SKM-1 (cell line): ENCODE results near the gene HIVEP1.

Experiments
- DNase-seq: peaks from one replicate; lab custom pipeline; 2025; ENCODE audit not compliant: unreplicated experiment; lab: John Stamatoyannopoulos, UW

HIVEP1 gene

DNA sequence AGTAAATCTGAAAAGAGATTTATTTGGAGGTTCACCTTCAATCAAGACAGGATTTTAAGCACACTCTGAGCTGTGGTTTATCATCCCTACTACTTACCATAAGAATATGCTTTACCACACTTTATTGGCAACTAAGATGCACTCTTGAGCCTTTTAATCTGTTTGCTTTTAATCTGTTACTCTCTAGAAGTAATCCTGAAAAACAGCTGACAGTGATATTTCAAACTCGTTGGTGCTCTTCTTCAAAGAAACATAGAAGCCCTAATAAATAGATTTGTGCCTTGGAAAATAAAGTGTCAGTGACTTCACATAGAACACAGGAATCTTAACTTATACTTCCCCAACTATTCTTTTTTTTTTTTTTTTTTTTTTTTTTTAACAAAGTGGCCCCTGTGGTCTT is 102.9 kb downstream of the HIVEP1 start:
- DNase-seq = no peak

DNA sequence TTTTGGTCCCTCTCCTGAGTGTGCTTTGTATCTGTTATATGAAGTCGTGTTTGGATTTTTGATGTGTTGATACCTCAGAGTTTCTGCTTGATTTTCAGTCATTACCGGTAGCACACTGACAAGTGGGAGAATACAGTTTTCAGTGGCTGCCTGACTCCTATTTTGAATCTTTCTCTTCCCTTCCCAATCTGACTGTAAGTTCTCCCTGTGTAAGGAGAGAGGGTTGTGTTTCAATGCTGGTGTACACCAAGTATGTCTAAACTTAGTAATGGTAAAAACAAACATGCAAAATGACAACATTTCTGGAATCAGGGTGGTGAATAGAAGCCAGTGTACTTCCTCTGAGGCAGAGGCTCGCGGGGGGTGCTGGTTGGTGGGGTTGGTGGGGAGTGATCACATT is 103.4 kb downstream of the HIVEP1 start:
- no peak for DNase-seq

DNA sequence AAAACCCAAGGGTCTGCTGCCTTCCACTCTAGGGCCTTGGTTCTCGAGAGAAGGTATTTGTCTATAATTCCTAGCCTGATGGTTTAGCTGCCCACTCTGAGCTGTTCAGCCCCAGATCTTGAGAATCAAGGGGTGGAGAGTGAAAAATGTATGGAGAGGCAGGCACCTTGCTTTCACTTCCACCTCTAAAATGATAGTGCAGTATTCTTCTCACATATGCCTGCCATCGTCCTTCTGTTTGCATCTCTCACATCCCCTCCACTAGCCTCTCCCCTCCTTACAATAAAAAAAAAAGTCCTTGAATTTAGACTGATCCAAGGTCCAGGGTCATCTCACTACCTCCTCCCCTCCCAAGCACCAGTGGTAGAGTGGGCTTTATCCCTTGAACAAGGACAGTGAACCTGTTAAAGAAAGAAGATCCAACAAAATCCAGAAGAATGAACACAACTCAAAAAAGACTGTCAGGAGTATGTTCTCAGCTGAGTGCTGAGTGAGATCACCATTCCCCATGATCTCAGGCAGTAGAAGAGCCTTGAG is 104.2 kb downstream of the HIVEP1 start:
- DNase-seq = no peak

DNA sequence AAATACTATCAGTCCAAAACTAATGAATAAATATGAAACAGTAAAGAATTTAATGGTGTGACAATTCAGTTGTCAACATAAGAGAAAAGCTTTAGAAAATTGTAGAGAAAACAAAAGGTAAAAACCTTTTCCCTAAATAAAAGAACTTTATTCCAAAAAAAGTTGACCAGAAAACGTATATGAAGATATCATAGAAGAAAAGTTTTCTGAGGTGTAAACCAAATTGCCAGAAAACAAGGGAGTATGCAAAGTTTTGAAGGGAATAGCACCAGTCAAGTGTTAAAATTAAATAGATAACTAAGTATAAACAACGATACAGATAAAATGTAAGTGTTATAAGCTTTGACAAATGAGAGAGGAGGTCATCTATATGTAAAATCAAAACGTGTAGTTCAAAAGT is 104.9 kb downstream of the HIVEP1 start:
- DNase-seq = no peak

DNA sequence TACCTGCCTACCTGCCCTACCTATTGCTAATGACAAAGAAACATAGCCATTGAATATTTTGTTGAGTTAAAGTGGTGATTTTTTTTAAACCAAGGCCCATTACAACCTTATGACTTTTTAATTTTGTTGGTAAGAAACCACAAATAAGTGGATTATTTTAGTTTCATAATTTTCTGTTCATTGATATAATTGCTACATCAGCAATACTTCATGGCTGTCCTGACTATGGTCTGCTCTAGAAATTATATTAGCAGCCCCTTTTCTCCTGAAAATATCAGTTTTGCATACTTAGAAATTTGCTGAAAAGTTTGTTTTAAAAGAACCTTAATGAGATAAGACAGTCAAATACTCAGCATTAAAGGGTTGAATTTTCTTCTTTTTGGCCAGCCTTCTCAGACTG is 106.5 kb downstream of the HIVEP1 start:
- DNase-seq = no peak

DNA sequence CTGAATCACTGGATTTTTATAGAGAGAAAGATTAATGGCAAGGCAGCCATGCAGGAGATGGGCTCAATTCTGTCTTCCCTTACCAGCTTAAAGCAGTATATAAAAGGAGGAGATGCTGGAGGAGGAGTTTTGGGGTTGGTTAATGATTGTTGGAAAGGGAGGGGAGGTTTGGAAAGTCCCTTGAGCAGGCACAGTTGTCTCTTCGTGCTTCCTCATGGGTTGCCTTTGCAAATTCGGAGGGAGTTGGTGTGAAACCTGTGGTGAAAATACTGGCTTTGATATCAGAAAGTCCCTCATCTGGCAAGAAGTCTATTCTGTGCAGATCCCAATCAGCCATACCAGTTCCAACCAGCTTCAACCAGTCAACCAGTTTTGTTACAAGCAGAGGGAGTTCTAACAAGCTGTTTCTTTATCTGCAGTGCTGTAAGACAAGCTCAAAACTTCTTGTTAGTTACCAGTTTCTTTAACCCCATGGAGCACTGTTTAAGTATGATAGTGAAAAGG is 107.0 kb downstream of the HIVEP1 start:
- DNase-seq = no peak

DNA sequence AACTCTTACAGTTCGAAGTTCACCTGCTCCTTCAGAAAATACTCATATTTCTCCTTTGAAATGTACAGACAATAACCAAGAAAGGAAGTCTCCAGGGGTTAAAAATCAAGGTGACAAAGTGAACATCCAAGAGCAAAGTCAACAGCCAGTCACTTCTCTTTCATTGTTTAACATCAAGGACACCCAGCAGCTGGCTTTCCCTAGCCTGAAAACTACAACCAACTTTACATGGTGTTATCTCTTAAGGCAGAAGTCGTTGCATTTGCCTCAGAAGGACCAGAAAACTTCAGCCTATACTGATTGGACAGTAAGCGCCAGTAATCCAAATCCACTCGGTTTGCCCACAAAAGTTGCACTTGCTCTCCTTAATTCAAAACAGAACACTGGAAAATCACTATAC is 113.3 kb downstream of the HIVEP1 start:
- DNase-seq = no peak

DNA sequence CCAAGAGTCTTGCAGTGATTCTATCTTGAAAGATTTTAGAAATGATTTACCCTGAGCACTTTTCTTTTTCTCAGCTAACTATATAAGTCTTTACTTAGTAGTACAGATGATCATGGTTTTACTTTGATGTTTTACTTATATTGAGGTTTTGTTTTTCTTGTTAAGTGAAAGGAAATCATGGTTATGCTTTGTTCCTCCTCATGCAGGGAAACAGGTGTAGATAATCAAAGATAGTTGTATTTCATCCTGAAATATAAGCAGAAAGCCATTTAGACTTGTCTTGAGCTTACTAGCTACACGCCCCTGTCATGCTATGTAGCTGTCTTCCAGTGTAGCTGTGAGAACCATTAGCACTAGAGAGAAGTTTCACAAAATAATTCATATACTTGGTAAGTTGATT is 113.9 kb downstream of the HIVEP1 start:
- no peak for DNase-seq

DNA sequence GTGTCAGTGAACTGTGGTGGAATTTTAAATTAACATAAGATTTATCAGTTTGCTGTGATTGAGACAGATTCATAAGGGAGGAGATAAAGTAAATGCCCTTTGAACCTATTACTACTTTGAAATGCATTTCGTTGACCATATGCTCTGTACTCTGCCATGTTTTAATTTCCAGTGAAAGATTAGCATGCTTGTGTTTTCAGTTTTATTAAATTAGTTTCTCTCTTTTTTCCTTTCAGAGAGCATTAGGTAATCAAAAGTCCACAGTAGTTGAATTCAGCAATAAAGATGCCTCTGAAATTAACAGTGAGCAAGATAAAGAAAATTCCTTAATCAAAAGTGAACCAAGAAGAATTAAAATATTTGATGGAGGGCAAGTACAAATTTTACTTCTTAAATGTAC is 117.4 kb downstream of the HIVEP1 start:
- DNase-seq = no peak

DNA sequence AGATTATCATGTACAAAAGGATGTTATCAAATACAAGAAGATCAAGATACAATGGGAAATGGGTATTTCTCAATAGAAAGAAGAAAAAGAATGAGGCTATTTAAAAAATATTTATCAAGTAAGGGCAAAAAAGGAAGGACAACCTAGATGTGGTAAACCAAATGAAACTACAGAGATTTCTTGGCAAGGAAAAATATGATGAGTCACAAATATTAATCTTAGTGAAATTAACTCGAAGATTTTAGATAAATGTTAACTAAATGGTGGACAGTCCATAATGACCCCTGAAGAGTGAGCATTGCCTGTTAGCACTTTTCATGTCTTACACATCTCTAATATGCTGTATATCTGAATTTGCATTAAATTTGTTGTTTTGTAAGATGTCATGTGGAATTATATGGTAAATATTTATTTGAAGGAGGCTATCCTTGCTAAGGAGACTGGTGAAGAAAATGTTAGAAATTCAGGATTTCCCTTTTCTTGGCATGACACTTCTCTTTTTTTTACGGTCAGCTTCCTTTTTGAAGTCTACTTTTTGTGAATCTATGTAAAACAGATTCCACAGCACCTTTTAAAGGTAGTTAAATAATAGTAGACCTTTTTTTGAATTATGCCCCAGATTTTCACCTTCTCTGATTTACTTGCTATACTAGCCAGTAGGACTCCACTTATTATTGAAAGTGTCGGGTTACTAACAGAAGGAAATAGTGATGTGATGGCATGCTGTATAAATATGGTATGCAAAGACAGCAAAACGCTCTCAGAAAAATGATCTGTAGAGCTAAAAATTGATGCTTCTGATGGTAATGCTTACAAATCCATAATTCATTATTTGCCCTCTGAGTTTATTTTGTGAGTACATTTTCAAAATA is 120.5 kb downstream of the HIVEP1 start:
- no peak for DNase-seq

DNA sequence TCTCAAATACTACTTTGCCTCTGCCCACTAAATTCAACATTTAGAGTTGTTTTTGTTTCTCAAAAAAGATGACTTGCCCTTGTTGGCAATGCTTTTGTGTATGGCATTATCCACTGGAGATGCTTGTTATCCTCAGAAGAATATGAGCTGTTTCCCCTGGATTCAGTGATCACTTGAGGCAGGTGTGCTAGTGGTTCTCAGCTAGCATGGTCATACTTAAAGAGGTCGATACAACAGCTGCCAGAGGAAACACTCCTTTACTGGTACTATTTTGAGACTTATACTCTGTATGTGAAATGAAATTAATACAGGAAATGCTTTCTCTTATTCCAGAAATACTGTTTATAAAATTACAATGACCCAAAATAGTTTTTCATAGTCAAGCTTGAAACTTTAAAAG is 122.5 kb downstream of the HIVEP1 start:
- no peak for DNase-seq

DNA sequence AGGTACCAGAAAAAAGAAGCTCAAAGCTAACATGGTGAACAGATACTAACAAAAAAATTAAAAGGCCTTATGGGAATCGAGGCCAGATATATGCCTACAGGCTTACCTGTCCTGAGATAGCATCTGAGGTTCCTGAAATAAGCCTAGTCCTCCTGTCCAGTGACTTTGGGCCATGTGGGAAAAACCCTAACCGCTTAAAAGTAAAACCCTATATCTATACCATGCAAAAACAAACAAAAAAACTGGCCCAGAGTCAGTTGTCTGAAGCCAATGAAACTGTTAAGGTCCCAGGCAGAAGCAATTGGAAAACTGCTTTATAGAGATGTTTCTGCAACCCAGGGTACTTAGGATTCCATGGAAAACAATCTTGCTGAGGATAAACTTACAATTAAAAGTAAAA is 122.9 kb downstream of the HIVEP1 start:
- no peak for DNase-seq

DNA sequence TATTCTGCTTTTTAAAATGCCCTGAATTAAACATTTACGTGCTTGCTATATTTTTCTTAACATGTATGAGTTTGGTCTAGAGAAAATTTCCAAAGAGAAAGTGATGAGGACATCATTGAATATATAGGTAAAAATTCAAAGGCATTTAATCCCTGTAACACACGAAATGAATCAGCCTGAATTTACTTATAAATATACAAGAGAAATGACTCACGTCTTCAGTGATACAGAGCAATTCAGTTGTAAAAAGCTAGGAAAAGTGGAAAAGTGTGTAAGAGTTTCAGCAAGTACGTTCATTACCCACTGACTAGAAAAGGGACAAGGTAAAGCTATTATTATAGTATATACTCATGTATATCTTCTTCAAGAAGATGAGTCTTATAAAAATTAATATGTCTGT is 124.8 kb downstream of the HIVEP1 start:
- DNase-seq = no peak

DNA sequence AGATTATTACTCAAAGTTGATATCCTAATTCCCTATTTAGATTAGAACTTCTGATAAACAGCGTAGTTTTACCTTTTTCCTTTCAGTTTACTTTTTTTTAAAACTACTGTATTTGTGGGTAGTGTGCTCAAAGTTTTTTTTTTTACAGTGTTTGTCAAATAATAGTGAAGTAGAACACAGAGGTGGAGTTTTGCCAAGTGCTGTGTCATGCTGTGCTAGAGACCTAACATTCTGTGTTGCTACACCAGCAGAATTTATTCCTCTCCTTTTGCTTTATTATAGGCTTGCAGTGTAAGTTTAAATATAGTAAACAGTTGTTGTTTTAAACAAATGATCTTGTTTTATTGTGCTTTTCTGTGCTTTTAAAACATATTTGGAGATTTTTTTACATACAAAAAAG is 125.4 kb downstream of the HIVEP1 start:
- DNase-seq = no peak

DNA sequence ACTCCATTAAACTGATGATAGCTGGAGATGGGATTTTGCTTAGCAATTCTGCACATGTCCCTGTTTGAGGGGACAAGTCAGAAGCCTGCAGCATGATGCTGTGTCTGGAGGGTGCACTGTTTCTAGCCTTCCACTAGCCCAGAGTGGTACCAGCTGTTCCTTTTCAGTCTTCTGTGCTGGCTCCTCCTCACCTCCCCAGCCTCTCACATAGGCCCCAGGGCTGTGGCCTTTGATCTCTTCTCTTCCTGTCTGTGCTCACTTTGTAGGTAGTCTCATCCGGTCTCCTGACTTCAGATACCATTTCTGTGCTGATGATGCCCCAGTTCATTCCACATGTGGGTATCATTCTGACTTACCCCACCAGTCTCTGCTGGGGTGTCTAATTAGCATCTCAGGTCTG is 126.3 kb downstream of the HIVEP1 start:
- DNase-seq = no peak

DNA sequence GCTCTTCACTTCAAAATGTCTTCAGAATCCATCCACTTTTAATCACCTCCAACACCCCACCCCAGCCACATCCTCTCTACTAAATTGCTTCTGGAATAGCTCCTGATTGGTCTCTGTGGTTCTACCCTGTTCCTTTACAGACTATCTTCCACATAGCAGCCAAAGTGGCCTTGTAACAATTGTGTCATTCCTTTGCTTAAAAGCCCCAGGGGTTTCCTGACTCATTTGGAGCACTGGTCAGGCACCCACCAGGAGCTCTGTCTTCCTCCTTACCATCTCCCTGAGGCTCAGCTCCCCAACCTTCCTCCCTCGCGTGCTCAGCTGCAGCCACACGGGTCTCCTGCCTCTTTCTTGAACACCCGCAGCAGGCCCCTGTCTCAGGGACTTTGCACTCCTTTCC is 126.8 kb downstream of the HIVEP1 start:
- DNase-seq = no peak

DNA sequence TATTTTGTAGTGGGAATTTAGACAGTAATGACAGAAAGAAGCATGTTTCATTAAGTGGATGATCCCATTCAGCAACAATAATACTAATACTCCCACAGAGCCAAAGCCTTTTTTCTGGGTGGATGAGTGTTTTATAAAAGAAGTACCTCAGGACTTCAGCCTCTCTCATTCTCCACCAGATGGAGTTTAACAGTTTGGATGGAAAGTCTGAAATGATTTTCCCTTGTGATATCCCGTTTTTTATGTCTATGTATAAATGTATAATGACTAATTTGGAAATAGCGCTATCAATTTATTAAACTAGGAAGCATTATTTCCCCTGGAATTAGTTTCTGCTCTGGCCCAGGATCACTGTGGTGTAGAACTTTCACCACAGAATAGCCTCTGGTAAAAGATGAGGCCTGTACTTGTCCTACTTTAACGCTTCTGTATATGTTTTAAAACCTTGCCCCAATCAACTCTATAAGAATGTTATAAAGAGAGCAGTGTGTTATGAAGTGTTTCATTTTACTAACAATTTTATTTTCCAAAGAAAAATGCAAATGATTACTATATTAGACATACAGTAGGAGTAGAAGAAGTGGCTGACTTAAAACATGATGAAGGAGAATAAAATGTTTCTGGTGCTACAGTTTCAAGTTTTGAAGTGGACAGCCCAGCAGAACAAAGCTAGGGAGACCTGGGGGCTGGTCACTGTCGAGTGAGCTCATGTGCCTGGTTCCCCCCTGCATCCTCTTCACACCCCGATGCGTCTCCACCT is 135.6 kb downstream of the HIVEP1 start:
- no peak for DNase-seq

DNA sequence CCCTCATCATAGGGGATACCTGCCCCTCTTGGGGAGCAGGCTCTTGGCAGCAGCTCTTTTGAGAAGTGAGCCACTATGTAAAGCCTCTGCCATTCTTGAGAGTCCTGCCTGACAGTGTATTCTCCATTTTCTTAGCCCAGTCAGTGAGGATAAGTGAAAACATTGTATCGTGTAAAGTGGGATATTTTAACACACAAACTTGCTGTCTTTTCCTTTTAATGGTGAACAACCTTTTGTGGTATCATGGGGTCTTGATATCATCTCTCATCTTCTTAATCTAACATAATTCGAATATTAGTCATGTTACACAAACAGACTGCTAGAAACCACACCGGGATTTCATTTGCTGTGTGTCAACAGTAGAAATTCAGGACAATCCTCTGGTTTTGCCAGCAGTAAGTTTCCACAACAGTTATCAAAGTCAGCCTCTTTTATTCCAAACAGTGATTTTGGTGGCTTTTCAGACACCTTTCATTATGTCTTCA is 136.2 kb downstream of the HIVEP1 start:
- no peak for DNase-seq

DNA sequence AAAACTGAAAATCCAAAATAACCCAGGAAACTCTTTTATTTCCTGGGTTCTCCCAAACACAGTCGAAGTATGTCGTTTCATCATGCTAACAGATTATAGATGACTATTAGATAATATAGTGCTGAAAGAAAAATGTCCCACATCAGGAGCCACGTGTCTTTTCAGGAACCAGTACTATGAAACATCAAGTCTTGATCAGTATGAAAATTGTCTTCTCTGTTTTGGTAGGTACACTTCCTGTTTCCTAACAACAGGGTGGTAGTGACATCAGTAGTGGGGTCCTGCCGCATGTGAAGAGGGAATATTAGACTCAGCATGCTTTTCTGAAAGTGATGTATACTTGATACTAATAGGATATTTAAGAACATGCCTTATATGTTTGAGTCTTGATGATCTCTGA is 136.7 kb downstream of the HIVEP1 start:
- no peak for DNase-seq

DNA sequence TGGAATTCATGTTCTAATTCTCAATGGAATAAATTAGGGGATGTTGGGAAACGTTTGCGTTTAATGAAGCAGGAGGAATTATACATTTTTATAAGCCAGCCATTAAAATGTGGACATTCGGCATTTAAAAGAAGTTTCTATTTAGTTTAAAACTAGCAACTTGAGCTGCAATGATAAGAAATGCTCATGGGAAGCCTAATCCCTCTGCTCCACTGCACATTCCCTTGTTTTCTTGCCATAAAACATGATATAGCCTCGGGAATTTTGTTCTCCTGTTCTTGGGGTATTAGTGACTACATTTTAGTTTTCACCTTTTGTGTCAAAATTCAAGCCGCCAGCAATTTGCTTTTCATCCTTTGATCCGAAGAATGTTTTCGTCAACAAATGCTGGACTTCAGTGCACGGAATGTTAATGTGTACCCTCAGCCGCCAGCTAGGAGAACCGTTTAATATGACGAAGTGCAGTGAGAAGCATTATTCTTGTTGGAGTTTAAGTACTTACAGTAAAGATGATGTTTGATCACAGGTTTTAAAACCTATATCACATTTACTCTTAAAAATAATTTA is 137.9 kb downstream of the HIVEP1 start:
- no peak for DNase-seq

DNA sequence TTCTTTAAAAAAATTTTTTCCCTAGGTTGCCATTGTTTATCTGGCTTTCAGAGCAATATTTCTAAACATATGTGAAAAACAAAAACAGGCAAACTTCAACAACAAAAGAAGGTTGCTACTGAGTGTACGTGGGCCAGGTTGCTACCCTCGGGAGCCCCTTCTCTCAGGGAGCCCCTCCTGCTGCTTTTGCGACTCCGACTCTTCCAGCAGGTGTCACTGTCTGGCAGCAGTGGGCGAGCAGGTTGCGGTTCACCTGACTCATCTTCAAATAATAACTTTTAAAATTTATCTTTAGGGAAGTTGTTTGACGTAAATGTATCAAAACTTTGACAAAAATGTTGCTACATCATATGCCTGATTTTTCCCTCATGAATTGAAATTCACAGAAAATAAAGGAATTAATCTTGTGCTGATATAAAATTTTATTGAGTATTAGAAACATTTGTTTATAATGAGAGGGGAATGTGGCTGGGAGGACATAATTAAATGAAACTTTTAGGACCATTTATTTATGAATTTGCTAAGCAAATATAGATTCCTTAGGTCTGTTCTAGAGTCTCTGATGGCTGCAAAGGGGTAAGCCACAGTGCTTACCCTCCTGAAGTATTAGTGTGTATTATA is 138.8 kb downstream of the HIVEP1 start:
- no peak for DNase-seq
